Loucy (cell line): ENCODE results near the gene RBM19.

Experiments used
- H2AFZ ChIP-seq: fragments of 200-600 bp; sonication (generic); 2 replicates; pipeline ENCODE4 v1.6.0; 2016; ENCODE audit warnings: antibody characterized with exemption, mild to moderate bottlenecking, low read length, moderate library complexity
- H3F3A ChIP-seq: fragments of 200-600 bp; 2 replicates; pipeline ENCODE4 v1.6.0; 2016; ENCODE audit warnings: antibody characterized with exemption, low read depth, mild to moderate bottlenecking
- H3K27me3 ChIP-seq: fragments of 200-600 bp; sonication (generic); 2 replicates; pipeline ENCODE4 v1.6.1; 2014; ENCODE audit warnings: low read length, mild to moderate bottlenecking; ENCODE audit not compliant: insufficient read depth, poor library complexity, severe bottlenecking
- H3K36me3 ChIP-seq: fragments of 200-600 bp; sonication (generic); 2 replicates; pipeline ENCODE4 v1.6.1; 2016; ENCODE audit warnings: low read length; ENCODE audit not compliant: insufficient read depth
- H3K4me1 ChIP-seq: fragments of 200-600 bp; sonication (generic); 2 replicates; pipeline ENCODE4 v1.5.1; 2014; ENCODE audit warnings: low read length, mild to moderate bottlenecking; ENCODE audit not compliant: insufficient read depth, poor library complexity, severe bottlenecking
- H3K4me2 ChIP-seq: fragments of 200-600 bp; sonication (generic); 2 replicates; pipeline ENCODE4 v1.6.0; 2014; ENCODE audit warnings: antibody characterized with exemption, low read length, low read depth, mild to moderate bottlenecking; ENCODE audit not compliant: poor library complexity, severe bottlenecking
- H3K4me3 ChIP-seq: fragments of 200-600 bp; sonication (generic); 2 replicates; pipeline ENCODE4 v1.5.1; 2014; ENCODE audit warnings: low read length, mild to moderate bottlenecking, mixed read lengths; ENCODE audit not compliant: poor library complexity, severe bottlenecking
- H3K79me2 ChIP-seq: fragments of 200-600 bp; sonication (generic); 2 replicates; pipeline ENCODE4 v1.6.1; 2014; ENCODE audit warnings: low read length; ENCODE audit not compliant: insufficient read depth
- H3K9ac ChIP-seq: fragments of 200-600 bp; sonication (generic); 2 replicates; pipeline ENCODE4 v1.6.0; 2014; ENCODE audit warnings: mild to moderate bottlenecking, low read depth, low read length, moderate library complexity; ENCODE audit not compliant: poor library complexity, severe bottlenecking
- H3K9me2 ChIP-seq: fragments of 200-600 bp; sonication (generic); replicated peaks from 2 replicates; pipeline ENCODE4 v1.6.1; 2016; ENCODE audit warnings: low read depth, low read length, mixed read lengths
- H3K9me3 ChIP-seq: fragments of 200-600 bp; sonication (generic); 2 replicates; pipeline ENCODE4 v1.6.1; 2014; ENCODE audit warnings: mild to moderate bottlenecking, antibody characterized with exemption, low read length, low read depth; ENCODE audit not compliant: insufficient read depth
- H4K20me1 ChIP-seq: fragments of 200-600 bp; sonication (generic); 2 replicates; pipeline ENCODE4 v1.6.0; 2014; ENCODE audit warnings: antibody characterized with exemption, low read length, mild to moderate bottlenecking; ENCODE audit not compliant: insufficient read depth, poor library complexity, severe bottlenecking
- EZH2phosphoT487 ChIP-seq: fragments of 200-600 bp; IDR thresholded peaks from 2 replicates; pipeline ENCODE4 v1.6.1; 2018; ENCODE audit warnings: antibody characterized with exemption, mild to moderate bottlenecking, moderate library complexity, borderline replicate concordance
- TF ChIP-seq, protein P1 (sequence below): fragments of 200-600 bp; sonication (generic); conservative IDR thresholded peaks from 2 replicates; pipeline ENCODE4 v1.5.1; 2014; ENCODE audit warnings: mild to moderate bottlenecking, antibody characterized with exemption, low read length

RBM19 gene

DNA sequence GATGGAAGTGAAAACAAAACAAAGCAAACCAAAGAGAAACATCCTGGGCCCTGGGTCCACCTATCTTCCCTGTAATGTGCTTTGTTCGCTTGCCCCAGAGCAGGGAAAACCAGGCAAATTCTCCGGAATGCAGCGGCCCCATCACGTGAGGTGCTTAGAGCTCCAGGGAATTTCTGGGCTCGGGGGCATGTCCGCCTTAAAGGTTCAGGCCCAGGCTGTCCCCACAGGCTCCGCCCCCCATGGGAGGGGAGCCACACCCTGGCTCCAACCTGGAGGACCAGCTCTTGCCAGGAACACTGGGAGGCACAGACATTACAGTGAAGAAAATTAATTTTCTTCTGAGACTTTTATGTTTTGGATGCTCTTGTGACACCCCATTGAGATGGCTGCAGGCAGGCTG is 69.9 kb downstream of the RBM19 start:
- no peaks in the 10 kb centered on the region for H3F3A ChIP-seq
- TF ChIP-seq, protein P1, sequence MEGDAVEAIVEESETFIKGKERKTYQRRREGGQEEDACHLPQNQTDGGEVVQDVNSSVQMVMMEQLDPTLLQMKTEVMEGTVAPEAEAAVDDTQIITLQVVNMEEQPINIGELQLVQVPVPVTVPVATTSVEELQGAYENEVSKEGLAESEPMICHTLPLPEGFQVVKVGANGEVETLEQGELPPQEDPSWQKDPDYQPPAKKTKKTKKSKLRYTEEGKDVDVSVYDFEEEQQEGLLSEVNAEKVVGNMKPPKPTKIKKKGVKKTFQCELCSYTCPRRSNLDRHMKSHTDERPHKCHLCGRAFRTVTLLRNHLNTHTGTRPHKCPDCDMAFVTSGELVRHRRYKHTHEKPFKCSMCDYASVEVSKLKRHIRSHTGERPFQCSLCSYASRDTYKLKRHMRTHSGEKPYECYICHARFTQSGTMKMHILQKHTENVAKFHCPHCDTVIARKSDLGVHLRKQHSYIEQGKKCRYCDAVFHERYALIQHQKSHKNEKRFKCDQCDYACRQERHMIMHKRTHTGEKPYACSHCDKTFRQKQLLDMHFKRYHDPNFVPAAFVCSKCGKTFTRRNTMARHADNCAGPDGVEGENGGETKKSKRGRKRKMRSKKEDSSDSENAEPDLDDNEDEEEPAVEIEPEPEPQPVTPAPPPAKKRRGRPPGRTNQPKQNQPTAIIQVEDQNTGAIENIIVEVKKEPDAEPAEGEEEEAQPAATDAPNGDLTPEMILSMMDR: no peak
- no peak for TF ChIP-seq EZH2phosphoT487
- no peaks in the 10 kb centered on the region for H3K4me1 ChIP-seq
- H4K20me1 ChIP-seq: no peaks in the 10 kb centered on the region
- no peaks in the 10 kb centered on the region for H3K79me2 ChIP-seq
- no peaks in the 10 kb centered on the region for H3K27me3 ChIP-seq
- H2AFZ ChIP-seq: no peak overlapping the region
- no peaks in the 10 kb centered on the region for H3K9me2 ChIP-seq
- H3K9ac ChIP-seq: no peak overlapping the region
- no peaks in the 10 kb centered on the region for H3K36me3 ChIP-seq
- no peak overlapping the region for H3K4me2 ChIP-seq
- H3K9me3 ChIP-seq: no peaks in the 10 kb centered on the region
- no peak overlapping the region for H3K4me3 ChIP-seq

DNA sequence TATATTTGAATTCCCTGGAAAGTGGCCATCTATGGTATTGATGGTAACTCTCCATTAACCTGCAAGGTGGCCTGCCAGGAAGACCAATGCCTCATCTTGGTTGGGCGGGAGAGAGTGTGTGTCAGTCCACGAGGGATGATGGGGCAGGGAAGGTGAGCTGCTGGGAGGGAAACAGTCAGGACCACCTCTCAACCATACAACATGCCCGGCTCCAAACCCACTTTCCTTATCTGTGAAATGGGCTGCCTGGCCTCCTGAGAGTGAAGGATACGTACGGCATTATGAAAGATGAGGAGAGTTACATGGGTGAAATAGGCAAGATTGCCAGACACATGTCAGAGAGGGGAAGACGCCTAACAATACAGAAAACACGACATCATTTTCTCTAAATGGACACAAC is 70.9 kb downstream of the RBM19 start:
- no peaks in the 10 kb centered on the region for H3K9me3 ChIP-seq
- H3F3A ChIP-seq: no peaks in the 10 kb centered on the region
- no peaks in the 10 kb centered on the region for H3K79me2 ChIP-seq
- no peak for TF ChIP-seq EZH2phosphoT487
- TF ChIP-seq, protein P1: no peak
- H3K4me3 ChIP-seq: no peak overlapping the region
- H3K9ac ChIP-seq: no peak overlapping the region
- no peak overlapping the region for H3K4me2 ChIP-seq
- no peaks in the 10 kb centered on the region for H4K20me1 ChIP-seq
- H3K36me3 ChIP-seq: no peaks in the 10 kb centered on the region
- H3K9me2 ChIP-seq: no peaks in the 10 kb centered on the region
- H2AFZ ChIP-seq: no peak overlapping the region
- no peaks in the 10 kb centered on the region for H3K27me3 ChIP-seq
- no peaks in the 10 kb centered on the region for H3K4me1 ChIP-seq

DNA sequence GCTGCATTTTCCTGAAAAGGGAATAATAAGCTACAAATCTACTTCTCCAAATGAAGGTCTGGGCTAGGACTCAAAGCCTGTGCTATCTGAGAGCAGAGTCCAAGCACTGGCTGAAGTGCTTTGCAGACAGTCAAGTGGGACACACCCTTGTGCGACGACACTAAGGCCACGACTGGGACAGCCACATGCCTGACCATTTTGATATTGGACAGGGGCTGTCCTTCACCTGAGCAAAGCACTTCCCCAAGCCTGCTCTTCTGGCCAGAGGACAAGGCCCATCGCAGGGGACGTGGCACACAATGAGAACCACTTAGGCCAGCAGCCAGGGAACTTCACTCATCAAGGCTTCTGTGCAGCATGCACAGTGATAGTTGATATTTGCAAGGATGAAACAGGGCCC is 71.4 kb downstream of the RBM19 start:
- Histone ChIP-seq H3K79me2 (no peaks in the 10 kb centered on the region), H3K9ac (no peak overlapping the region), H4K20me1 (no peaks in the 10 kb centered on the region), H3K4me1 (no peaks in the 10 kb centered on the region), H3K27me3 (no peaks in the 10 kb centered on the region), H3K9me3 (no peaks in the 10 kb centered on the region), H3F3A (no peaks in the 10 kb centered on the region), H3K4me2 (no peak overlapping the region), H2AFZ (no peak overlapping the region), H3K4me3 (no peak overlapping the region), H3K36me3 (no peaks in the 10 kb centered on the region), H3K9me2 (no peaks in the 10 kb centered on the region)
- TF ChIP-seq EZH2phosphoT487: no peak
- TF ChIP-seq, protein P1: no peak
